HG02981 (cell line): ENCODE measurements around the gene LYL1.

Experiments
- ATAC-seq: cut with Tn5 transposase; IDR thresholded peaks from one replicate; pipeline ENCODE4 v1.9.1; 2021; ENCODE audit warnings: mild to moderate bottlenecking, moderate library complexity; ENCODE audit not compliant: unreplicated experiment

LYL1 gene

DNA sequence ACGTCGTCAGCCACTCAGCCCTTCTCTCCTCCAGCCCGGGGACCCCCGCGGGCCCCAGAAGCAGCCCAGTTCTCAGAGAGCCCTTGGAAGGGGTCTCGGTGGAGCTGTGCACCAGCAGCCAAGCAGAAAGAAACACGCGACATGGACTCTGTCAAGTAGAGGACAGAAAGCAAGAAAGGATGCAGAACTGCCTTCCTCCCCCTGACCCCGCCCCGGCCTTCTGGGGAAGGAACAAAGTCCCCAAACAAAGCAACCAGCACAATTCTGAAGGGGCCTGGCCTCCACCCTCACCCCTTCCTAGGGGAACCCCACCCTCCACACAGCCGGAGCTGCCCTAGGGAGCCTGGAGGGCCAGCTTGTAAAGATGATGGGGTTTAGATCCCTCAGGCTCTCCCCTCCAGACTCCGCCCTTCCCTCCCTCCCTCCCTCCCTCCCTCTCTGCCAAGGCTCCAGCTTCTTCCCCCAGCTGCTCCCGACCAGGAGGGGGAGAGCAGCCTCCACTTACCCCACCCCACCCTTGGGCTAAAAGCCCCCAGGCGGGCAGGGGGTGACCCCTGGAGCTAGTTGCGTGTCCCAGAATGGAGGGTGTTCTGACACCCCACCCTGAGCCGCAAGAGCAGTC, 7.8 kb downstream of the LYL1 start:
- ATAC-seq = no peak

GRCh38 chr19:13094106-13094504, 8.6 kb downstream of the LYL1 start:
- ATAC-seq = no peak

DNA sequence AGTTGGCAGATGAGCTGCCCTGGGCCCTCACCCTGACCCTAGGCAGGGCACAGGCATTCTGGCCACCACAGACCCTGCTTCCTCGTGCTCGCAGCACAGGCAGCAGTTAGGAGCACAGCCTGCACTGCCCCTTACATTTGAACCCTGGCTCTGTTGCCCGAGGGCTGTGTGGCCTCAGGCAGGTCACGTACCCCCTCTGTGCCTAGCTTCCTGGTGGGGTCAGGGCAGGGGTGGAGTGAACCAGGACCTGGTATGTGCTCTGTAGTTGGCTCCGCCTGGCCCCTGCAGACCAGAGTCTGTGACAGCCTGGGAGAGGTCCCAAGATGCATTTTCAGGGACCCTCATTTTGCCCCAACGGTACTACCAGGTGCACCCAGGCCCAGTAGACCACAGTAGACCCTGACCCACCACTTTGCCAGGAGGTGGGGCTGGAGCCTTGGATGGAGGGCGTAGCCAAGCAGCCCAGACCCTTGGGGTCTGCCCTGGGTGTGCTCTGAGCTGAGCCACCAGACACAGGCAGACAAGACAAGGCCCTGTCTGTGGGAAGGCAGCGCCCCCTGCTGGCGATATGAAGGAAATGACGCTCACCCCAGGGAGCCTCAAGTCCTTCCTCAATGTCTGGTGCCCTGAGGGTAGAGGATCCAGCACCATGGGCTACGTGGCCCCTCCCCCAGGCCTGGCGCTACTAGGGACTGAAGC, 9.1 kb downstream of the LYL1 start:
- ATAC-seq = no peak

- ATAC-seq = no peak
Observed at GRCh38 chr19:13092606-13093235, 9.9 kb downstream of the LYL1 start.

- ATAC-seq = no peak
Observed at GRCh38 chr19:13092158-13092543, 10.5 kb downstream of the LYL1 start.

- no peak for ATAC-seq
Observed at GRCh38 chr19:13091400-13092157, 11.1 kb downstream of the LYL1 start.

- ATAC-seq = no peak
Observed at GRCh38 chr19:13090511-13091231, 12.0 kb downstream of the LYL1 start.

DNA sequence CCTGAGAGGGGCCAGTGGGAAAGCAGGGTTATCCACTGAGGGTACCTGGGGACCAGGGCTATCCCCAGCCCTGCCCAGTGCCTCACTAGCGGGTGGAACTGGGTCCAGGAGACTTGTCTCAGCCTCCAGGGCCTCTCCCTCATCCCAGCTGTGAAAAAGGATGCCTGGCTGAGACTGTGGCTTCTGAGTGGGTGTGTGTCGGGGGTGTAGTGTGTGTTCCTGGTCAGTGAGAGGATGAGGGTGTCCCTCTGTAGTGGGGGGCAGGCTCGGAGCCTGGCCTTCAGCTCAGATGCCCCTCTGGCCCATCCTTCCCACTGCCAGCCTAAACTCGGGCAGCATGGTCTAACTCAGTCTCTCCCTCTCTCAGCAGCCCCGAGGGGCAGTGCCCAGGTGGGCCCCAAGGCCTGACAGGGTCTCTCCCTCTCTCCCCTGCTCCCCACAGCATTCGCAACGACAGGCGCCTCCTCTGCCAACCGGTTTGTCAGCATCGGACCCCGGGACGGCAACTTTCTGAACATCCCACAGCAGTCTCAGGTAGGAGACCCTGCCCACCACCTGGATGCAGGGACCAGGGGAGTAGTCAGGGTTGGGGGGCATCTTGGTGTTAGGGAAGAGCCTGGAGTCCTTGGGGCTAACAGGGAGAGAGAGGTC, 12.7 kb downstream of the LYL1 start:
- no peak for ATAC-seq

DNA sequence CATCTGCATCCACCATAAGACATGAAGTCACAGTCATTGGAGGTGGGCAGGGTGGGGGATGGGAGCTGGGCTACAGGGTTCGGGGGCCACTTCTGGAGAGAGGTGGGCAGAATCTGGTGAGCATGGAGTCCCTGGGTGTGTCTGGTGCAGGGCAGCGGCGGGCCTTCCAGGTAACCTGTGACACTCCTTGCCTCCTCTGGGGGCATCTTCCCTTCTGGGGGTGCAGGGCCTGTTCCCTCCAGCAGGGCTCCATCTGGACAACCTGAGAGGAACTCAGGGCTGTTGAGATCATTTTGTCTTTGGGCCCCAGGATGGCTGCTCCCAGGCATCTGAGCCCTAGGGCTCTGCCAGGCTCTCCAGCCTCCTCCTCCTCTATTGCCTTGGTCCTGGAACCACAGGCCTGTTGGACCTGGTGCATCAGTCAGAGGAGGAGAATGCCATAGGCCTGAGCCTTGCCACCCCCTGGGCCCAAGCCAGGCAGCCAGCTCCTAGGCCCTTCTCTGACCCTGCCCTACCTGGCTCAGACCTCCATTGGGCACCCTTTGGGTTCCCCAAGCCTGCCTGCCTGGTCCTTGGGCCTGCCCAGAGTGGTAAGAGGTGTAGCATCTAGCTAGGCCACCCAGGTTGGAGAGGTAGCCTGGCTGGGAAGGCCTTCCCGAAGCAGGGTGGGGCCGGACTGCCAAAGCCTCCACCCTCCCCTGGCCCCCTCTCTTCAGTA, 13.4 kb downstream of the LYL1 start:
- ATAC-seq = no peak

DNA sequence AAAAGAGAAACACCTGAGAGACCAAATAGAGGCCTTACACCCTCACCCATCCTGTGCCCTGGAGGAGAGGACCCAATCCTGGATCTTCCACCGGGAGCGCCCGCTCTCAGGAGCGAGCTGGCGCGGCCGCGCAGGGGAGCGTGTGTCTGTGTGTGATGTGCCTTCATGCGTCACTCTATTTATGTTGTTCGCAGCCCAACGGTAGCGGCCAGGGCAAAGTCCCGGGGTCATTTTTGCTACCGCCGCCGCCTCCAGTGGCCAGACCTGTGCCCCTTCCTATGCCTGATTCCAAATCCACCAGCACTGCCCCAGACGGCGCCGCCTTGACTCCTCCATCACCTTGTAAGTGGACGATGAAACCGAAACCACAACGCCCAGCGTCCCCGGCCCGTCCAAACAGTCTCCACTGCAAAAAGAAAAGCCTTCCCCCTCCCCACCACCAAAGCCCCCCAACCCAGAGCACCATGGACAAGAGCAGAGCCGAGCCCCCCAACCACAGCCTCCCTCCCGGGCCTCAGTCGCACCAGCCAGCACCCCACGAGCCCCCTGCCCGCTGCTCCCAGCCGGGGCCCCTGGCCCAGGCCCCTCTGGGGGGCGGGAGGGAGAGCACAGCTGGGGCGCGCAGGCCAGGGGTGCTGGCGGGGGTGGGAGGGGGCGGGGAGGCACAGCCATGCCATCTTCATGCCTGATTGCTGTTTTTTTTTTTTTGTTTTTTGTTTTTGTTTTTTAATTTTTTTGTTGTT, 14.7 kb downstream of the LYL1 start:
- no peak for ATAC-seq

GRCh38 chr19:13087295-13087694, 15.4 kb downstream of the LYL1 start:
- no peak for ATAC-seq

GRCh38 chr19:13086341-13086740, 16.3 kb downstream of the LYL1 start:
- ATAC-seq = no peak

GRCh38 chr19:13085666-13086065, 17.0 kb downstream of the LYL1 start:
- no peak for ATAC-seq

GRCh38 chr19:13083627-13084026, 19.0 kb downstream of the LYL1 start:
- ATAC-seq = no peak

DNA sequence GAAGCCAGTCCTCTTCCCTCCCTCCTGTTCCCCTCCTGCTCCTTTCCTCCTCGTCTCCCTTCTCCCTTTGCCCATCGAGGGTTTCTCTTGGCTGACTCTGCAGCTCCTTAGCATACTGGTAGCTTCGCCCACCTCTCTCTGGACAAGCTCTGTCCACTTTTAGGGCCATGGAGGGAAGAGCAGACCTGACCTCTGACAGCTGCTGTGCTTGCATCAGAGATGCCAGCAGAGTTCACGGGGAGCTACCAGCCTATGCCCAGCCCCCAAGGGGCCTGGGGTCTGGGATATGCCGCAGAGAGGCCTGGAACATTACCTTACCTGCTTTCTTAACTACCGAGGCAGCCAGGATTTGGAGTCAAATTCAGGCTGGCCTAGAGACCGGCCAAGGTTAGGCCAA, 19.7 kb downstream of the LYL1 start:
- no peak for ATAC-seq

- no peak for ATAC-seq
Observed at GRCh38 chr19:13082192-13083007, 20.3 kb downstream of the LYL1 start.

GRCh38 chr19:13079542-13079986, 23.1 kb downstream of the LYL1 start:
- ATAC-seq = no peak

DNA sequence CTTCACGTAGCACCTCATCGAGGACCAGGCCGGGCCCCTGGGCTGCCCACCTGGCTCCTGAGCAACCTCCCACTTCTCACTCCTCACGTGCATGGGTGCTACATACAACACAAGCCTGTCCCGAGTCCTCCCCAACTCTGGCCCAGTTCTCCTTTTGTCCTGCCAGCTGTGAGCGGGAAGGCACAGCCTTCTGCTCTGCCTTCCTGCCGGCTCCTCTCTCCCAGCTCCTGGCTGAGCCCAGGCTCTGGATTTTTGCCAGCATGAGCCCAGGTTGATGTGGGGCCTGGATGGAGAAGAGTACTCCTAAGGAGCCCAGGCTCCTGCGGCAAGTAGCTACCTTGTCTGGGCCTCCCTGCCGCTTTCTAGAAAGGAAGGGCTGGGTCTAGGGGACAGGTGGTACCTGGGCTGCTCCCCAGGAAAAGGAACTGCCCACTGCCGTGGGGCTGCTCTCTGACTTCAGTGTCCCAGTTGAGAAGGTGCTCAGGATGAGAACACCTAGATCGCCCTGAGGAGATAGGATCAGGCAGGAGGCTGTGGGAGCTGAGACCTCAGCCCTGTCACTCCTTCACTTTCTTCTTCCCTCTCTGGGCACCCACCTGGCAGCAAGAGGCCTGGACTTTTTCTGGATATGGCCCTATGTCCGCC, 23.6 kb downstream of the LYL1 start:
- no peak for ATAC-seq
